GM21367 (cell line): ENCODE measurements around the gene ALPK1.
"Not testable (repeated sequence)": the region's sequence is repeated elsewhere in the genome, so short reads cannot be mapped to it uniquely, and the experiment has no call there.

Experiments used
- ATAC-seq: cut with Tn5 transposase; IDR thresholded peaks from one replicate; pipeline ENCODE4 v1.9.1; 2021; ENCODE audit not compliant: unreplicated experiment

Gene ALPK1

DNA sequence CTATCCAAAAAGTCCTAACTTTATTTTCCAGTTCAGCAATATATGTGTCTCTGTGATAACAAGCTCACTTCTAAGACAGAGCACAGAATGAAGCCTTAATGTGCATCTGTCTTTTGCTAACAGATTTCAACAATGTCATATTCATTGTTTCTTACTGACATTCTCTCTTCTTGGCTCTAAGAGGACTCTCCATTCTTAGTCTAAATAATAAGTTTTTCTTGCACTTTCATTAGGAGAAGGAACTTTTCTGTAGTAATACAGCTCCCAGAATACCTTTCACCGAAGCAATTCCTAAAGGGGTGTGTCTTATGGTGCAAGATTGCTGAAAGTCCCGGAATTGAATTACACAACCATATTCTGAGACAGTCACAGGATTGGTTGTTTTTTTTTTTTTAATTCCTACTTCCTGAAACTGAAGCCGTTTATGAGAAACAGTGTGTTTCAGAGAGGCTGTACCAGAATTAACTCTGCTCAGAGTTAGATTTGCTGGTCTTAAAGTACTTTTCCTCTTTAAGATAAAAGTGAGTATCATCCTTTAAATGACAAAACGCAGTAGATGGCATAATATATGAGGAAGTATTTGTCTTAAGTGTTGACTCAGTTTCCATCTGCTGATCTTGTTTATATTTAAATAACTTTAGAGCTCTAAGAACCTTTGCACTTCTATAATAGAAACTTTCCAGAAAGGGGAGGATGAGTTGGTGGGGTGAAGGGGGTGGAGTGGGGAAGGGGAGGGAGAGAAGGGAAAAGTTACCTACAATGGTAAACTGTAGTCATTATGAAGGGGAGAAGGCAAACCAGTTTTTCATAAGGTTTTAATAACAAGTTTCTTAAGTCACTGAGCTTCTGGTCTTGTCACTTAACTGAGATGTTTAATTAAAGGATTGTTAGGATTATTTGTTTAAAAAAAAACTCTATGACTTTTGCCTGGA lies at the start of gene ALPK1:
Gene ALPK1, plus strand, starts transcription at position 421 of the 932 bp plus-strand sequence.
- peak; percentile 90 for ATAC-seq

DNA sequence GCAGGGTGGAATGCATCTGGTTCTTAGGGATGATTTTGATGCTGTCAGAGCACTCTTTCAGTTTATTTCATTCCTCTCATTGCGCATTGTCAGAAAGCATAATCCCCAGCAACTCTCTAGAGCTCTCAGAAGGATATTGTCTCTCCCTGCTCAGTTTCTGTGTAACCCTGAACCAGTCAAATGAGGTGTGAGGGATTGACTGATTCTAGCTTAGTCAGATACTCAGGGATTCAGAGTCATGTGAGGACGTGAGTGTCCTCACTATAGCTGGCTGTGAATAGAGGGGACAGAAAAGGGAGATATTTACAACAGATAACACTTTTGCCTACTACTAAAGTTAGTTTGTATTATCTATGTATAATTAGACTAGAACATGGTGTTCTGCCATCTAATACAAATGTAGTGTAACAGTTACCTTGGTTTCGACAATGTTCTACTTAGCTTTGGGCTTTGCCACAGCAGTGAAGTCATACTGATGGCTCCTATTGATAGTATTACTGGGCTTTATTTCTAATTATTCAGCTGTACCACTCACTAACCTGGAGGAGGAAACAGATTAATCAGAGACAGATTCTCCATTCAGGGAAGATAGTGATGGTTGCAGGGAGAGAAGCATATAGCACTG lies 46.0 kb upstream of the ALPK1 start:
- ATAC-seq: no peak

DNA sequence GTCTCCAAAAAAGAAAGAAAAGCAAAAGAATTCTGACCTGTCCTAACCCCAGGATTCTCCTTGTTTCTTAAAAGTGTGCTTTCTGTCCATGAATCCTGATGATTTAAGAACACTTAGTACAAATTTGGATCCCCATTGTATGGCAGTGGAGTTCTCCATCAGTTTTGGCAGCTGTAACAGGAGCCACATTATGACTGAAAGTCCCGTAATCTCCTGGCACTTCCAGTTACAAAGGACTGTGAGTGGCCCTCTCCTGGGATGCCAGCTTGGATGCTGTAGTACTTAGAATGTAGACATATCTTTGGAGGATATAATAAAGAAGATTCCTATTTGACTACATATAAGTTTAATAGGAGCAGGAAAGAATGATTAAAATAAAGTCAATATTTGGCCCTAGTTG lies 44.9 kb upstream of the ALPK1 start:
- ATAC-seq: no peak

DNA sequence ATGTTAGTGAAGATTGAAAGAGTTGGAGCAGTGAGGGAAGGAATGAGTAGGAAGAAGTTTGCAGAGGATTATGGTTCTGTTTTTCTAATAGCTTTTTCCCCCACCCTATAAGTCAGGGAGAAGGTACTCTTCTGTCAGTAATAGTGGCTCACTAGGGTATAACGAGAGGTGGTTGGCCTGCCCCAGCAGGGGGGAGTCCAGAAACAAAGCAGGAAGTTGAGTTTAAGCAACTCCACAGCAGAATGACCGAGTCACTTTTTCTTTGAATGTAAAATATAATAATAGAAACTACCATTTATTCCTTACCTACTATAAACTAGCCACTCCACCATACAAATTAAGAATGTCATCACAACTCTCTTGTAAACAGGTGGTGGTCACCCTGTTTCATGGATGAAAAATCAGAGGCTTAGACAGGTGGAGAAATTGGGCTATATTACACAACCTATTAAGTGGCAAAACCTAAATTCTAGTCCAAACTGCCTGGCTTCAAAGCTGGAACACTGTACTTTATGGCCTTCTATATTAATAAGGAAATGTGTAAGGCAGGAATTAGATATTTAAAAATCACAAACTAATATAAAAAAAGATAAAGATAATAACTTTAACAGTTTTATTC lies 43.7 kb upstream of the ALPK1 start:
- ATAC-seq: no peak

DNA sequence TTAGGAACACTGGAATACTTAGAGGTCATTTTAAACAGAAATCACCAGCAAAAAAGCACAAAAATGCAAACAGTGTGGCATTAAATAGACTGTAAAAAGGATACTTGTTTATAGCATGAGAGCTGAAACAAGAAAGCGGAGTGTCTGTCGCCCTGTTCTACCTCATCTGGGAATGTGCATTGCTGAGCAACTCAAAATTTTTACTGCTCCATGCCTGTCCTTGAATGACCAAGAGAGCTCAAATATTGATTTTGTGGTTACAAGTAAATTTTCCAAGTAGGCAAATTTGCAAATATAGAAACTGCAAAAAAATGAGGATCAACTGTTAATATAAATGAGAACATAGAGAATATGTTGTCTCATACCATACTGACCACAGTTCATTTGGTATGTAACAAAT lies 40.1 kb upstream of the ALPK1 start:
- ATAC-seq: no peak

DNA sequence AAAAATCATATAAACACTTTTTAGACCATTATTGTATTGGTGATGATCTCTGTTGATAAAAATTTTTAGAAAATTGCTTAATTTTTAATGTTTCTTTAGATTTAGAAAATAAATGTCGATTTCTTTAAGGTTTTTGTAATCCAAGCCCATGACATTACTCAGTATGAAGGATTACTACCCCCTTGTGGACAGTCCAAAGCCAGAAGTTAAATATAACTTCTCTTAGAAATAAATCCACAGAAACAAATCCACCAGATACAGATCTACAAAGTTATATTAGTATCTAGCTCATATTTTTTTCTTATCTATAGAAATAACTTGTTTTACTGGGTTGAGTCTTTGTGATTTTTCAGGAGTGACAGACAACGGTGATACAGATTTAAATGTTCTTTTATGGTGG lies 30.3 kb upstream of the ALPK1 start:
- no peak for ATAC-seq

DNA sequence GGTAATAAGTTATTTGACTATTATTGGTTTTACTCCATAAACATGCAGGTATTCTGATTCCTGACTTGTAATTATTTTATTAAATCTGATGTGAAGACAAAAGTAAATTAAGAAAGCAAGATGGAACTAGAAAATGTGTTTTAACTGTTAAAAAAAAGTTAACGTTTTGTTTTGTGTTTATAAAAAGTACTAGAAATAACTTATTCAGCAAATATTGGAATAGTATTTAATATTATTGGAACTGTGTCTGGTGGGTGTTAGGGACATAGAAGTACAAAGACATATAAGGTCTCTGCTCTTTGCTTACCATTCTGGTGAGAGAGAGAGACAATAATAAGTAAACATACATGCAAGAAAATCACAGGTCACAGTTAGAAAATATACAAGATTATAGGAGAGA lies 27.1 kb upstream of the ALPK1 start:
- no peak for ATAC-seq

DNA sequence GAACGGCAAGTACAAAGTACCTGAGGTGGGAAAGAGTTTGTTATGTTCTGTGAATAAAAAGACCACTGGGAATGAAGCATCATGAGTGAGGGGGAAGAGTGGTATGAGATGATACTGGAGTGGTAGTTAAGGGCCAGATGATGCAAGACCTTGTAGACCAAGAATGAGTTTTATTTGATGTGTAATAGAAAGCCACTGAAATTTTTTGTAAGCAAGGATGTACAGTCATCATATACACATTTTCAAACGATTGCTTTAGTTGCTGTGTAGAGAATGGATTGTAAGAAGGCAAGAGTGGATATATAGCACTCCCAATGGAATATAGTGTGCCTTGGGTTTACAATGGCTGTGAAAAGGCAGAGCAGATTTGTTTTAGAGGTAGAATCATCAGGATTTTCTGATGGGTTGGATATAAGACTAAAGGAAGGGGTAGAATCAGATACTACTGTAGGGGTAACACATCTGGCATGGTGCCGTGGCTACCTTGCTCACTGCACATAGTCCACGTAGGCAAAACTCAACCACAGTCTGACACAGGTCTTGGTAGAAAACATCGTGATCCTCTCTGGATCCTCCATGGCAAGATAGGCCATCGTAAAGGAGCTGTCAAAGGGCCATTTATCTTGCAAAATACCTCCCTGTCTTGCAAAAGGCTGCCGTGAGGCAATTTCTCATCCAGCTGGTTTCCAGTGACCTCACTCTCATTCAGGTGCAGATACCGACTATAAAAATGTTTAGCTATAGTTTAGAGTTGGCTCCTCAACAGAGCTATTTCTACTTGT lies 26.3 kb upstream of the ALPK1 start:
- ATAC-seq: no peak

DNA sequence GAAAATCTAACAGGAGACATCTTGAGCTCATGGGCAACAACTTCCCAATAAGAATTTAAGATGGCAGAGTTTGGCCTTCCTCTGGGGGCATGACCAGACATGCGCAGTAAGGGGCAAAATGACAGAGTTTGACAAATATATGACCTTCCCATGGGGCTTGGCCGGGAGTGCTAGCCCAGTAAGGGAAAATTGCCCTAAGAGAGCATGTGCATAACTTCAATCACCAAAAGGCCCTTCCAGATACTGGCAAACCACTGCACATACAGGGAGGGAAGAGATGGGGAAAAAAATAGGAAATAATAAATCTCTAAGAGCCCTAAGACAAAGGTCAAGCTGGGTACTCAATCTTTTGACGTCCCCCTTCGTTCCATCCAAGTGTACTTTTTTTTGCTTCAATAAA lies 24.9 kb upstream of the ALPK1 start:
- ATAC-seq: no peak

DNA sequence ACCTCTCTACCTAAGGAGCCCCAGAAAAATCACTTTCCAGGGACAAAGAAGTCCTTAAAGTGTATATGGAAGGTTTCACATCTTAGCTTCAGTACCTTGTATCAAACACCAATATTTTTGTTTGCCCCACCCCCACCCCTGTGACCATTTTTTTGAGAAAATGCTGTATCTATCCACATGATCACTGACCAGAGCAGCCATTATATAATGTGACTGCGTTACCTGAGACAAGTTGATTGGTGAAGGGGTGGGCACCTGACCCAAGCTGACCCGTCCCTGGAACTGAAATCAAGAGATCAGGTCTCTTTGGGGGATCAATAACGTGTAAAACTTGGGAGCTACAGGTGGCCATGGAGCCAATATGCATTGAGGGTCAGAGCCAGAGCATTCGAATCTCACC lies 22.2 kb upstream of the ALPK1 start:
- ATAC-seq: no peak

DNA sequence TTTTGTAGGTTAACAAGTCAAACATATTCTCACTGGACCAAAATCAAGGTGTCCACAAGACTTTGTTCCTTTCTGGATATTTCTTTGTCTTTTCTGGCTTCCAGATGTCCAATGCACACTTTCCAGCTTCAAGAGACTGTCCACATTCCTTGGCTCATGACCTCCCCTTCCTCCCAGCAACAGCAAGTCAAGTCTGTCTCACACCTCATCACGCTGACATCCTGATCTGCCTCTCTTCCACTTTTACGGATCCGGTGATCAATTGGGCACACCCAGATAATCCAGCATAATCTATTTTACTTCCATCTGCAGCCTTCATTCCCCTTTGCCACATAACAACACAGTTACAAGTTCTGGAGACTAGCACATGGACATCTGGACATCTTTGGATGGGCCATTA lies 21.1 kb upstream of the ALPK1 start:
- ATAC-seq: no peak

DNA sequence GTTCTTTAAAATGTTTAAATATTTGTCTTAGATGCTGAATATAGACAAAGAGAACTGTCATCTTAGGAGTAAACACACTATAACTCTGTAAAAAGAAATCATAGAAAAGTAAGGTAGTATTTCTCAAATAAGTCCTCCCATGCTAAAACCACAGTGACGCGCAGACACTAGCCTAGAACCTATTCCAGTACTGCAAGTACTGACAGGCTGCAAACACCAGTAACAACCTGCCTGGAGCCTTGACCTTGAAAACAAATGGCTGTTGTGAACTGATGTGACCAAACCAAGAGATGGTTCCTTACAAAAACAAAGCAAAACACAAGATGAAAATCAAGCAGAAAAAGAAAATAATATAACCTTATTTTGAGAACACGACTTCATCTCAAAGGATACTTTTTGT lies 19.9 kb upstream of the ALPK1 start:
- ATAC-seq: no peak

DNA sequence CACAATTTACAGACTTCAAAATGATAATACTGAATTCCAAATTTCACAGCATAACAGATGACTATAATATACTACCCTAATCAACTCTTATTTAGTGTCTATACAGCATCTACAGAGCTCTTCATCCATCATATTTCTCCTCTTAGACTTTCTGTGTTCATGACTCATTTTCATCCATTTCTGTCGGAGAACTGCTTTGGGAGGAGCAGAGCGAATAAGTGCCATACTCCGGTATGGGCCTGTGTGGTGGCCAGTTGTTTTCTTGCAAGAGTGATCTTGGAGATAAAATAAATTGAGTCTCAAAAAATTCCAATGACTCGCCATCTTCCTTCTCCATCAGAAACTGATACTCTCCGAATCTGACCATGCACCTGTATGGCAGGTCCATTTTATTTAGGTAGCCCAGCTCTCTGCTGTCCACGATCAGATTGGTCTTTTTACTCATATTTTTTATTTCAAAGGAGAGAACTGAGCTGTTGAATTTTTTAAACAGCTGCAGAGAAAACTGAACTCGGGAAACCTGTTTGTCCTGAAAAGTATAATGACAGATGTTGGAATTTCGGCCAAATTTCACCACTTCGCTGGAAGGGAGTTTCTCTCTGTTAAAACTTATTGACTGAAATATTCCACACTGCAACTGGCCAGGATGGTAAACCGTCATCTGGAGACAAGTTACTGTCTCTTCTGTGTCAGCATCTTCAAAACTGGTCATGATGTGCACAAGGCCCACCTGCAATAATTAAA lies 19.3 kb upstream of the ALPK1 start:
- no peak for ATAC-seq

DNA sequence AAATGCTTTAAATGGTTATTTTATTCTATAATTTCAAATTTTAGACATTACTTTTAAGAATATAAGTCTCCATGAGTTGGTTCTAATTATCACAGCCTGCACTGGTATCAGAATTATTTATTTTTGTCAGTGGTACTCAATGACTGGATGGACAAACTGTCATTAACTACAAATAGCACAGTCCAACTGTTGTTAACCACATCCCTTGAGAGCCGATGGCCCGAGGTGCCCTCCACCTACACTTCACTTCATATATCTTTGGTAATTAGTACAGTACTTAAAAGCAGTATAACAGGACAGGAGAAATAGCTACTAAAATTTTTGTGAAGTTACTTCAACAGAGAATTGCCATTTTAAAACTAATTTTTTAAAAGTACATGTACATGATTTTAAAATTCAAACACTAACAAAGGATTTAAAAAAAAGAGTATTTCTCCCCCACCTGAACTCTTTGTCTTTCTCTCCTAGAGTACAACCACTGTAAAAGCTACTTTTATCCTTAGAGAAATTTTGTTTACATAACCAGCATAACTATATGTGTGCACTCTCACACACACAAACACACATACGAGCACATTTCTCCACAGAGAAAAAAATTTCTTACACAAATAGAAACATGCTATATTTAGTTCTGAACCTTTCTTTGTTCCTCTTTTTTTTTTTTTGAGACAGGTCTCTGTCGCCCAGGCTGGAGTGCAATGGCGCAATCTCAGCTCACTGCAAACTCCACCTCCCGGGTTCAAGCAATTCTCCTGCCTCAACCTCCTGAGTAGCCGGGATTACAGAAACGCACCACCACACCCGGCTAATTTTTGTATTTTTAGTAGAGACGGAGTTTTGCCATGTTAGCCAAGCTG lies 17.9 kb upstream of the ALPK1 start:
- ATAC-seq: peak; percentile 67

DNA sequence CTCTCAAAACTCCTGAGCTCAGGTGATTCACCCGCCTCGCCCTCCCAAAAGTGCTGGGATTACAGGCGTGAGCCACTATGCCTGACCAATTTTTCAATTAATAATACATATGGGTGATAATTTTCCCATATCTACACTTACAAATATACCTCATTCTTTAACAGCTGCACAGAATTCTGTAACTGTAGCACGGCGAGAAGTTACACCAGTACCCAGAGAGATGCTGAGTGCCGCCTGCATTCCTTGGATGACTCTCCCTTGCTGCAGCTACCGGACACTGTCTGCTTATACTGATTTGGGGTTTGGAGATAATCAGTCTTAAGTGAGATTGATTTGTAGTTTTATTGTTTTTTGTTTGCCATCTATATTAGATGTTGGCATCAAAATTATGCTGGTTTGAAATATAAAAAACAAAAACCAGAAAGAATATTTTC lies 17.3 kb upstream of the ALPK1 start:
- peak; percentile 10 for ATAC-seq

DNA sequence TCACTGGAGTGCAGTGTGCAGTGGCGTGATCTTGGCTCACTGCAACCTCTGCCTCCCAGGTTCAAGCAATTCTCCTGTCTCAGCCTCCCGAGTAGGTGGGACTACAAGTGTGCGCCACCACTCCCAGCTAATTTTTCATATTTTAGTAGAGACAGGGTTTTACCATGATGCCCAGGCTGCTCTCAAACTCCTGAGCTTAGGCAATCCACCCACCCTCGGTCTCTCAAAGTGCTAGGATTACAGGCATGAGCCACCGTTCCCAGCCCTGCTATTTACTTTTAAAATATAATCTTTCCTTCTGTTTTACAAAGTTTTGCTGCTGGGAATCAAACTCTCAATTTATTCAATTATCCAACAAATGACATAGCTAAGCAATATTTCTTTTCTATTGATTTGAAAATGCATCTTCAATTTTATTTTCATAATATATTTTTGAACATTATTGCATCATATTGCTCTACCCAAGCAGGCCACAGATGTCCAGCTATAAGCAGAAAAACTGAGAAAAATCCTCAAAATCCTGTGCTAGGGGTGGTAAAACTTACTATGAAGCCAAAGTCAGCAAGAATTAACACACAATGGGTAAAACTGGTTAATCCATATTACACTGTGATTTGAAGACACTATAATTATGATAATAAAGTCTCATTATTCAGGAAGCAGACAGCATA lies 16.6 kb upstream of the ALPK1 start:
- ATAC-seq: no peak

DNA sequence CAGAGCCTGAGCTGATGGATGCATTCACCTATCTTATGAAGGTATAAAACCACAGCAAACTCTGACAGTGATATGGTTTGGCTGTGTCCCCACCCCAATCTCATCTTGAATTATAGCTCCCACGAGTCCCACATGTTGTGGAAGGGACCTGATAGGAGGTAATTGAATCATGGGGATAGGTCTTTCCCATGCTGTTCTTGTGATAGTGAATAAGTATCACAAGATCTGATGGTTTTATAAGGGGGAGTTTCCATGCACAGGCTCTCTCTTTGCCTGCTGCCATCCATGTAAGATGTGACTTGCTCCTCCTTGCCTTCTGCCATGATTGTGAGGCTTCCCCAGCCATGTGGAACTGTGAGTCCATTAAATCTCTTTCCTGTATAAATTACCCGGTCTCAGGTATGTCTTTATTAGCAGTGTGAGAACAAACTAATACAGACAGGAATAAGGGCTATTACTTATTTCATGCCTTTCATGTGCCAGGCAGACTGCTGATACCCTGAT lies 15.2 kb upstream of the ALPK1 start:
- not testable (repeated sequence) for ATAC-seq

DNA sequence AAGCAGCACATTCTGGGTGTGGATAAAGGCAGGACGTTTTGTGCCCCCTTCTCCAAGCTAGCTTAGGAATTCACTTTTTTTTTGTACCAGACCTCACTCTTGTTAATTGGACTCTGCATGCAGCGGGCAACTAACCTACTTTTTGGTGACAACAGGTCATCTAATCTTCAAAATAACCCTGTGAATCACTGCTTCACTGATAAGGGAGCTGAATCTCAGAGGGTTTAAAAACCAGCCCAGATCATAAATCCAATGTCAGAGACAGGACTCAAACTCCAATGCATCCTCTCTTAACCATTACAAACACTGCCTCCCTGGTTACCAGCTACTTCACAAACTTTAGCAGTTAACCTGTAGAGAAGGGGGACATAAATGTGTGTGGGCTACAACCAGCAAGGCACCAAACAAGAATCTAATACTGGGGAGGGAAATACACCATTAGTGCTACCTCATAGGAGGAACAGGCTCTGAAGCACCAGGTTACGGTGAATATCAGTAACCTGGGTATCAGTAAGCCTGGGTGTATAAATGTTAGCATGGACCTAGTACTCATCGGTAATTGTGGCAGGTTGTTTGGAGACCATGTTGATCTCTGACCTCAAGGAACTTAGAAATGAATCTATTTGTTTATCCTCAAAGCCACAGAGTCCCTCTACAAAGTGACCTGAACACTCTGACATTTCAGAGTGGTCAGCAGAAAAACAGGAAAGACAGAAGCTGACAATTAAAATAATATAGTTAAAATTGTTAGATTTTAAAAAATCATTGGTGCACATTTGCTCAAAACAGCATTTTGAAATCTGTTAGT lies 14.1 kb upstream of the ALPK1 start:
- ATAC-seq: no peak
